Endodermal cell (in vitro differentiated cells): ENCODE measurements around the gene GOLIM4. TPM values are rescaled to one million over a fixed set of nuclear protein-coding genes. Genes with fewer than 3 reads are reported as not detected.

ENCODE experiments used
- DNase-seq: peaks from one replicate; pipeline ENCODE4 v3.0.0-alpha.2; 2017
- H3K27ac ChIP-seq: 2 replicates; pipeline ENCODE4 v1.5.1; 2013; ENCODE audit warnings: mild to moderate bottlenecking, low read depth, low read length, moderate library complexity
- H3K27me3 ChIP-seq: 2 replicates; pipeline ENCODE4 v1.6.1; 2013; ENCODE audit warnings: mild to moderate bottlenecking, low read length, moderate library complexity; ENCODE audit not compliant: insufficient read depth, control insufficient read depth, poor library complexity, severe bottlenecking
- H3K36me3 ChIP-seq: 2 replicates; pipeline ENCODE4 v1.7.0; 2013; ENCODE audit warnings: mild to moderate bottlenecking, low read length, moderate library complexity; ENCODE audit not compliant: control insufficient read depth, insufficient read depth
- H3K4me1 ChIP-seq: one replicate; pipeline ENCODE4 v1.7.0; 2013; ENCODE audit warnings: low read length; ENCODE audit not compliant: control insufficient read depth, insufficient read depth
- H3K4me3 ChIP-seq: 2 replicates; pipeline ENCODE4 v1.5.1; 2013; ENCODE audit warnings: mild to moderate bottlenecking, low read length, moderate library complexity
- H3K9ac ChIP-seq: 2 replicates; pipeline ENCODE4 v1.6.1; 2013; ENCODE audit warnings: mild to moderate bottlenecking, low read length, moderate library complexity; ENCODE audit not compliant: poor library complexity, severe bottlenecking; ENCODE audit errors: extremely low read depth
- H3K9me3 ChIP-seq: 2 replicates; pipeline ENCODE4 v1.6.1; 2013; ENCODE audit warnings: mild to moderate bottlenecking, low read length, moderate library complexity; ENCODE audit not compliant: control insufficient read depth
- H3K27ac Mint-ChIP-seq: 2 replicates; pipeline ENCODE4 v1.8.0; 2020; ENCODE audit warnings: mixed read lengths
- H3K27me3 Mint-ChIP-seq: 2 replicates; pipeline ENCODE4 v1.8.0; 2021; ENCODE audit warnings: mild to moderate bottlenecking, mixed read lengths; ENCODE audit not compliant: insufficient read depth
- H3K36me3 Mint-ChIP-seq: 2 replicates; pipeline ENCODE4 v1.8.0; 2020; ENCODE audit warnings: low read depth, mixed read lengths
- H3K4me1 Mint-ChIP-seq: 2 replicates; pipeline ENCODE4 v1.8.0; 2020; ENCODE audit warnings: mixed read lengths
- H3K4me3 Mint-ChIP-seq: 2 replicates; pipeline ENCODE4 v1.8.0; 2020; ENCODE audit warnings: mild to moderate bottlenecking, moderate library complexity, mixed read lengths
- H3K9me3 Mint-ChIP-seq: 2 replicates; pipeline ENCODE4 v1.8.0; 2020; ENCODE audit warnings: mild to moderate bottlenecking, mixed read lengths
- CTCF ChIP-seq: fragments of 200-600 bp; sonication (generic); conservative IDR thresholded peaks from 2 replicates; pipeline ENCODE4 v1.5.0; 2021; ENCODE audit warnings: antibody characterized with exemption, mild to moderate bottlenecking
- WGBS, 2 experiments: methylation state at CpG; one replicate each; pipeline versions ENCODE4 v1.1.5 to v1.1.7; 2013; ENCODE audit warnings: missing lambda C conversion rate in 2 of 2, mixed read lengths in 1 of 2; ENCODE audit not compliant: insufficient coverage in 1 of 2, insufficient read length in 1 of 2; 5-methylcytosine and 5-hydroxymethylcytosine counted together
- total RNA-seq, 2 donors: library from RNA; stranded (reverse); fragmentation: NEBNext Ultra II Directional in 1 of 2; extraction: Animal tissue kit (Norgen Biotek cat#: 25700) in 1 of 2; gene quantifications; 2 replicates in 1 of 2; 3 replicates in 1 of 2; pipeline ENCODE4 v1.2.1, GENCODE V29; 2021

The GOLIM4 gene
- total RNA-seq, 2 donors from 2014 or later: 19.3 to 19.9 TPM

GRCh38 chr3:168073842-168074605 lies 21.7 kb downstream of the GOLIM4 start:
- H3K9me3 ChIP-seq: no peaks in the 10 kb centered on the region
- Mint-ChIP-seq H3K27ac (no peak overlapping the region), H3K9me3 (no peaks in the 10 kb centered on the region), H3K4me3 (no peak overlapping the region), H3K4me1 (no peaks in the 10 kb centered on the region), H3K27me3 (no peaks in the 10 kb centered on the region), H3K36me3 (peaks cover 4% of the 10 kb centered on the region)
- no peak for DNase-seq
- no peak overlapping the region for H3K27ac ChIP-seq
- H3K4me1 ChIP-seq: no peaks in the 10 kb centered on the region
- no peaks in the 10 kb centered on the region for H3K36me3 ChIP-seq
- no peak overlapping the region for H3K9ac ChIP-seq
- 88 to 95% methylated on average over 3 to 4 of the region's 4 CpGs for whole genome bisulfite sequencing, 2 experiments
- no peak overlapping the region for H3K4me3 ChIP-seq
- no peak for TF ChIP-seq CTCF
- H3K27me3 ChIP-seq: no peaks in the 10 kb centered on the region

- H3K4me3 ChIP-seq: no peak overlapping the region
- no peaks in the 10 kb centered on the region for H3K9me3 Mint-ChIP-seq
- no peak overlapping the region for H3K4me3 Mint-ChIP-seq
- H3K4me1 ChIP-seq: no peaks in the 10 kb centered on the region
- no peak overlapping the region for H3K27ac Mint-ChIP-seq
- H3K27me3 ChIP-seq: no peaks in the 10 kb centered on the region
- no peak for TF ChIP-seq CTCF
- H3K4me1 Mint-ChIP-seq: no peaks in the 10 kb centered on the region
- DNase-seq: no peak
- no peak overlapping the region for H3K27ac ChIP-seq
- peaks cover 4% of the 10 kb centered on the region for H3K36me3 Mint-ChIP-seq
- no peak overlapping the region for H3K9ac ChIP-seq
- H3K9me3 ChIP-seq: no peaks in the 10 kb centered on the region
- no peaks in the 10 kb centered on the region for H3K36me3 ChIP-seq
- no peaks in the 10 kb centered on the region for H3K27me3 Mint-ChIP-seq
These were observed 23.4 kb downstream of the GOLIM4 start for GRCh38 chr3:168072323-168072650.

- H3K4me1 ChIP-seq: no peaks in the 10 kb centered on the region
- DNase-seq: no peak
- H3K9me3 Mint-ChIP-seq: no peaks in the 10 kb centered on the region
- 85 to 89% methylated on average over 6 to 8 of the region's 8 CpGs for WGBS, 2 experiments
- no peak overlapping the region for H3K4me3 Mint-ChIP-seq
- no peaks in the 10 kb centered on the region for H3K27me3 Mint-ChIP-seq
- H3K27ac ChIP-seq: no peak overlapping the region
- no peaks in the 10 kb centered on the region for H3K27me3 ChIP-seq
- H3K9ac ChIP-seq: no peak overlapping the region
- TF ChIP-seq CTCF: no peak
- H3K36me3 Mint-ChIP-seq: no peaks in the 10 kb centered on the region
- H3K4me1 Mint-ChIP-seq: no peaks in the 10 kb centered on the region
- no peak overlapping the region for H3K4me3 ChIP-seq
- no peaks in the 10 kb centered on the region for H3K9me3 ChIP-seq
- H3K36me3 ChIP-seq: no peaks in the 10 kb centered on the region
- no peak overlapping the region for H3K27ac Mint-ChIP-seq
These were observed 24.0 kb downstream of the GOLIM4 start for GRCh38 chr3:168071591-168072322.
